WTC11 (cell line): ENCODE measurements around the gene MCCC1. TPM values are rescaled to one million over a fixed set of nuclear protein-coding genes. Genes with fewer than 3 reads are reported as not detected.

Experiments
- ATAC-seq: fragments of 200-7000 bp; cut with Tn5 transposase; 2 replicates; pipeline ENCODE4 v1.10.0; 2021; ENCODE audit warnings: mild to moderate bottlenecking, moderate library complexity
- CTCF ChIA-PET: fragments of 300-600 bp; sonication (Branson Sonifier 250); formaldehyde crosslinking; loops from one replicate; lab custom pipeline; 2021; ENCODE audit warnings: antibody characterized with exemption; lab: Charles Lee
- POLR2A ChIA-PET: fragments of 350-600 bp; sonication (Branson Sonifier 250); formaldehyde crosslinking; loops from one replicate; lab custom pipeline; 2021; ENCODE audit warnings: antibody characterized with exemption; lab: Charles Lee
- DNase-seq: peaks from one replicate; pipeline ENCODE4 v3.0.0; 2021; ENCODE audit warnings: low spot score
- H3K27ac Mint-ChIP-seq: 2 replicates; pipeline ENCODE4 v1.8.0; 2021; ENCODE audit warnings: mixed read lengths
- H3K27me3 Mint-ChIP-seq: 2 replicates; pipeline ENCODE4 v1.8.0; 2021; ENCODE audit warnings: low read depth, mild to moderate bottlenecking, moderate library complexity, mixed read lengths
- H3K36me3 Mint-ChIP-seq: 2 replicates; pipeline ENCODE4 v1.8.0; 2021; ENCODE audit warnings: mixed read lengths
- H3K4me1 Mint-ChIP-seq: 2 replicates; pipeline ENCODE4 v1.8.0; 2022; ENCODE audit warnings: mixed read lengths
- H3K4me3 Mint-ChIP-seq: 2 replicates; pipeline ENCODE4 v1.8.0; 2021; ENCODE audit warnings: mild to moderate bottlenecking, moderate library complexity, mixed read lengths
- H3K9me3 Mint-ChIP-seq: 2 replicates; pipeline ENCODE4 v1.8.0; 2021; ENCODE audit warnings: mixed read lengths
- ATF3 ChIP-seq: sonication (generic); formaldehyde crosslinking; conservative IDR thresholded peaks from 2 replicates; pipeline ENCODE4 v1.8.1; 2022; ENCODE audit warnings: mild to moderate bottlenecking, missing genetic modification reagents
- CTCF ChIP-seq: fragments of 200-600 bp; IDR thresholded peaks from 2 replicates; pipeline ENCODE4 v1.8.0; 2022; ENCODE audit warnings: antibody characterized with exemption
- E2F5 ChIP-seq: sonication (generic); formaldehyde crosslinking; IDR thresholded peaks from 2 replicates; pipeline ENCODE4 v1.8.1; 2022; ENCODE audit warnings: mild to moderate bottlenecking, moderate library complexity, missing genetic modification reagents
- ESRRA ChIP-seq: sonication (generic); formaldehyde crosslinking; IDR thresholded peaks from 2 replicates; pipeline ENCODE4 v1.8.1; 2022; ENCODE audit warnings: mild to moderate bottlenecking, missing genetic modification reagents, borderline replicate concordance
- HMGA2 ChIP-seq: fragments of 250-450 bp; sonication (Bioruptor Pico); IDR thresholded peaks from 2 replicates; pipeline ENCODE4 v1.4.0; 2021; ENCODE audit warnings: mild to moderate bottlenecking, moderate library complexity
- NFE2L1 ChIP-seq: sonication (generic); formaldehyde crosslinking; IDR thresholded peaks from 2 replicates; pipeline ENCODE4 v1.8.1; 2023; ENCODE audit warnings: missing genetic modification reagents
- NR2C2 ChIP-seq: sonication (generic); formaldehyde crosslinking; IDR thresholded peaks from 2 replicates; pipeline ENCODE4 v1.8.0; 2022; ENCODE audit warnings: mild to moderate bottlenecking, missing genetic modification reagents
- PRRX2 ChIP-seq: fragments of 250-450 bp; sonication (Bioruptor Pico); IDR thresholded peaks from 2 replicates; pipeline ENCODE4 v1.8.0; 2021; ENCODE audit warnings: mild to moderate bottlenecking
- RELA ChIP-seq: sonication (generic); formaldehyde crosslinking; IDR thresholded peaks from 2 replicates; pipeline ENCODE4 v1.8.1; 2022; ENCODE audit warnings: missing genetic modification reagents, mild to moderate bottlenecking, borderline replicate concordance
- SOX15 ChIP-seq: fragments of 250-450 bp; sonication (Bioruptor Pico); IDR thresholded peaks from 2 replicates; pipeline ENCODE4 v1.9.0; 2021; ENCODE audit warnings: mild to moderate bottlenecking
- TEAD1 ChIP-seq: sonication (generic); formaldehyde crosslinking; IDR thresholded peaks from 2 replicates; pipeline ENCODE4 v1.8.0; 2022; ENCODE audit warnings: mild to moderate bottlenecking, missing genetic modification reagents
- TEAD4 ChIP-seq: sonication (generic); formaldehyde crosslinking; IDR thresholded peaks from 2 replicates; pipeline ENCODE4 v1.8.0; 2022; ENCODE audit warnings: mild to moderate bottlenecking, missing genetic modification reagents
- TP53 ChIP-seq: sonication (generic); formaldehyde crosslinking; IDR thresholded peaks from 2 replicates; pipeline ENCODE4 v1.8.1; 2023; ENCODE audit warnings: mild to moderate bottlenecking, missing genetic modification reagents
- USF2 ChIP-seq: sonication (generic); formaldehyde crosslinking; IDR thresholded peaks from 2 replicates; pipeline ENCODE4 v1.8.1; 2023; ENCODE audit warnings: mild to moderate bottlenecking, missing genetic modification reagents, moderate library complexity
- ZNF317 ChIP-seq: sonication (generic); formaldehyde crosslinking; IDR thresholded peaks from 2 replicates; pipeline ENCODE4 v1.8.1; 2023; ENCODE audit warnings: low read depth, mild to moderate bottlenecking, moderate library complexity, missing genetic modification reagents, borderline replicate concordance
- ZNF416 ChIP-seq: fragments of 250-450 bp; sonication (Bioruptor Pico); IDR thresholded peaks from 2 replicates; pipeline ENCODE4 v1.9.0; 2021; ENCODE audit warnings: mild to moderate bottlenecking, inconsistent platforms
- ZNF512 ChIP-seq: sonication (generic); formaldehyde crosslinking; IDR thresholded peaks from 2 replicates; pipeline ENCODE4 v1.8.1; 2022; ENCODE audit warnings: missing genetic modification reagents, borderline replicate concordance
- total RNA-seq: library from RNA; stranded (reverse); gene quantifications from 3 replicates; pipeline ENCODE4 v1.2.3, GENCODE V29; 2021

MCCC1 gene
- total RNA-seq, 1 experiment from 2014 or later, result 19.5 TPM

- no peak for TF ChIP-seq USF2 (CRISPR knock-in tag)
- TF ChIP-seq ESRRA (CRISPR knock-in tag), result no peak
- no peak for TF ChIP-seq NR2C2 (CRISPR knock-in tag)
Observed at GRCh38 chr3:183013074-183013473, 86.2 kb downstream of the MCCC1 start (continued).

- CTCF ChIA-PET, result no interaction called here
Observed at GRCh38 chr3:183008800-183009199, 90.5 kb downstream of the MCCC1 start.

GRCh38 chr3:183008303-183008702 is 91.0 kb downstream of the MCCC1 start:
- ATAC-seq (no peak), DNase-seq (no peak)
- CTCF ChIA-PET, result no interaction called here
- Mint-ChIP-seq H3K4me1 (peaks cover 22% of the 10 kb centered on the region), H3K27ac (no peak overlapping the region), H3K36me3 (no peaks in the 10 kb centered on the region), H3K9me3 (no peaks in the 10 kb centered on the region)
- TF ChIP-seq PRRX2 (CRISPR knock-in tag) (no peak), CTCF (no peak), TEAD4 (CRISPR knock-in tag) (no peak), E2F5 (CRISPR knock-in tag) (no peak)
- TF ChIP-seq, all 79 proteins: peak for 0
- POLR2A ChIA-PET, result no interaction called here
- Mint-ChIP-seq H3K4me3 (no peak overlapping the region), H3K27me3 (no peaks in the 10 kb centered on the region)

More at GRCh38 chr3:183008800-183009199, 90.5 kb downstream of the MCCC1 start:
- no peaks in the 10 kb centered on the region for H3K27me3 Mint-ChIP-seq
- POLR2A ChIA-PET, result no interaction called here
- H3K9me3 Mint-ChIP-seq, result no peaks in the 10 kb centered on the region
- no peak overlapping the region for H3K4me3 Mint-ChIP-seq
- H3K36me3 Mint-ChIP-seq, result 0 out of 2 replicates have a peak, but pooled peaks cover under 1% of the 10 kb centered on the region
- ATAC-seq (no peak), DNase-seq (no peak)
- TF ChIP-seq SOX15 (CRISPR knock-in tag), result no peak
- no peak for TF ChIP-seq CTCF
- no peak for TF ChIP-seq ZNF512 (CRISPR knock-in tag)
- TF ChIP-seq ATF3 (CRISPR knock-in tag), result no peak
- no peak for TF ChIP-seq TEAD1 (CRISPR knock-in tag)
- no peak for TF ChIP-seq TP53 (CRISPR knock-in tag)
- TF ChIP-seq ZNF416, result no peak
- TF ChIP-seq ZNF317 (CRISPR knock-in tag), result no peak
- TF ChIP-seq NFE2L1 (CRISPR knock-in tag), result no peak
- no peak for TF ChIP-seq RELA (CRISPR knock-in tag)
- TF ChIP-seq HMGA2 (CRISPR knock-in tag), result no peak
- TF ChIP-seq PRRX2 (CRISPR knock-in tag), result no peak
- H3K4me1 Mint-ChIP-seq, result peaks cover 27% of the 10 kb centered on the region
- H3K27ac Mint-ChIP-seq, result no peak overlapping the region
